OCI-LY3 (cell line): ENCODE data around the gene TMEM42.

ENCODE experiments used
- CTCF ChIP-seq: fragments of 200-600, 300-600 bp; sonication (generic); IDR thresholded peaks from 2 replicates; pipeline ENCODE4 v1.5.1; 2014; ENCODE audit warnings: antibody characterized with exemption, low read length, low read depth
- EZH2phosphoT487 ChIP-seq: fragments of 200-600 bp; shearing (Covaris generic); IDR thresholded peaks from 2 replicates; pipeline ENCODE4 v1.6.1; 2018; ENCODE audit warnings: antibody characterized with exemption, mixed run types, low read depth

GRCh38 chr3:44896440-44896839, 34.7 kb downstream of the TMEM42 start:
- TF ChIP-seq CTCF, result no peak
- no peak for TF ChIP-seq EZH2phosphoT487
